ENCODE measurements around the gene EFCAB9.

DNA sequence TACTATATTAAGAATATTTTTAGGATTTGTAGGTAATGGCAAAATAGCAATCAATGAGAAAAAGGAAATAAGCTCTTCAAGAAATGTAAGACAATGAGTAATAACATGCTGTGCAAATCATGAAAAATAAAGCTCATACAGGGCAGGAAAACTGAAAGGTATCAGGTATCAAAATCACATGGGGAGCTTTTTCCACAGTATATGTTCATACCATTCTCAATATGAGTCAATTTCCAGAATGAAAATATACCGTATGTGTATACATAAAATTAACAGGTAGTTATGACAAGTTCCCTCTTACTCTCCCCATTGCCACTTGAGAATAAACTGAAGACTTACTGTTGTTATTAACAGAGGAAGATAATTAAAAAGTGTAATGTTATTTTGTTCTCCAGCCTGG lies 35.9 kb downstream of the EFCAB9 start:
- TF ChIP-seq GABPB1 (CRISPR knock-in tag; IDR thresholded peaks at IDR 0.05) (no peak), CTCF (IDR thresholded peaks at IDR 0.05) (no peak), ATF6 (CRISPR knock-in tag; IDR thresholded peaks at IDR 0.05) (no peak), FOXJ3 (CRISPR knock-in tag; IDR thresholded peaks at IDR 0.05; ENCODE audit: borderline replicate concordance) (no peak)
- TF ChIP-seq, protein P1, sequence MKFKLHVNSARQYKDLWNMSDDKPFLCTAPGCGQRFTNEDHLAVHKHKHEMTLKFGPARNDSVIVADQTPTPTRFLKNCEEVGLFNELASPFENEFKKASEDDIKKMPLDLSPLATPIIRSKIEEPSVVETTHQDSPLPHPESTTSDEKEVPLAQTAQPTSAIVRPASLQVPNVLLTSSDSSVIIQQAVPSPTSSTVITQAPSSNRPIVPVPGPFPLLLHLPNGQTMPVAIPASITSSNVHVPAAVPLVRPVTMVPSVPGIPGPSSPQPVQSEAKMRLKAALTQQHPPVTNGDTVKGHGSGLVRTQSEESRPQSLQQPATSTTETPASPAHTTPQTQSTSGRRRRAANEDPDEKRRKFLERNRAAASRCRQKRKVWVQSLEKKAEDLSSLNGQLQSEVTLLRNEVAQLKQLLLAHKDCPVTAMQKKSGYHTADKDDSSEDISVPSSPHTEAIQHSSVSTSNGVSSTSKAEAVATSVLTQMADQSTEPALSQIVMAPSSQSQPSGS (CRISPR knock-in tag; IDR thresholded peaks at IDR 0.05; ENCODE audit: borderline replicate concordance, low read depth), result no peak
- TF ChIP-seq, protein P2, sequence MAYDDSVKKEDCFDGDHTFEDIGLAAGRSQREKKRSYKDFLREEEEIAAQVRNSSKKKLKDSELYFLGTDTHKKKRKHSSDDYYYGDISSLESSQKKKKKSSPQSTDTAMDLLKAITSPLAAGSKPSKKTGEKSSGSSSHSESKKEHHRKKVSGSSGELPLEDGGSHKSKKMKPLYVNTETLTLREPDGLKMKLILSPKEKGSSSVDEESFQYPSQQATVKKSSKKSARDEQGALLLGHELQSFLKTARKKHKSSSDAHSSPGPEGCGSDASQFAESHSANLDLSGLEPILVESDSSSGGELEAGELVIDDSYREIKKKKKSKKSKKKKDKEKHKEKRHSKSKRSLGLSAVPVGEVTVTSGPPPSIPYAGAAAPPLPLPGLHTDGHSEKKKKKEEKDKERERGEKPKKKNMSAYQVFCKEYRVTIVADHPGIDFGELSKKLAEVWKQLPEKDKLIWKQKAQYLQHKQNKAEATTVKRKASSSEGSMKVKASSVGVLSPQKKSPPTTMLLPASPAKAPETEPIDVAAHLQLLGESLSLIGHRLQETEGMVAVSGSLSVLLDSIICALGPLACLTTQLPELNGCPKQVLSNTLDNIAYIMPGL (CRISPR knock-in tag; IDR thresholded peaks at IDR 0.05), result no peak
- TF ChIP-seq, protein P3, sequence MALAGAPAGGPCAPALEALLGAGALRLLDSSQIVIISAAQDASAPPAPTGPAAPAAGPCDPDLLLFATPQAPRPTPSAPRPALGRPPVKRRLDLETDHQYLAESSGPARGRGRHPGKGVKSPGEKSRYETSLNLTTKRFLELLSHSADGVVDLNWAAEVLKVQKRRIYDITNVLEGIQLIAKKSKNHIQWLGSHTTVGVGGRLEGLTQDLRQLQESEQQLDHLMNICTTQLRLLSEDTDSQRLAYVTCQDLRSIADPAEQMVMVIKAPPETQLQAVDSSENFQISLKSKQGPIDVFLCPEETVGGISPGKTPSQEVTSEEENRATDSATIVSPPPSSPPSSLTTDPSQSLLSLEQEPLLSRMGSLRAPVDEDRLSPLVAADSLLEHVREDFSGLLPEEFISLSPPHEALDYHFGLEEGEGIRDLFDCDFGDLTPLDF (CRISPR knock-in tag; IDR thresholded peaks at IDR 0.05), result no peak

All from WTC11 (cell line).